Left renal pelvis (tissue), 4 donors: Measurements from ENCODE around the gene ZNF691. TPM values are rescaled to one million over a fixed set of nuclear protein-coding genes. Genes with fewer than 3 reads are reported as not detected.
"Not testable (repeated sequence)": the region's sequence is repeated elsewhere in the genome, so short reads cannot be mapped to it uniquely, and the experiment has no call there.

Experiments
- DNase-seq, 4 donors: peaks; one replicate each; pipeline ENCODE4 v3.0.0-alpha.2; 2013; ENCODE audit warnings: low read depth in 4 of 4, low spot score in 3 of 4
- polyA plus RNA-seq, 4 donors: library from polyadenylated mRNA; unstranded; fragments of 120-200 nt; gene quantifications; one replicate each; pipeline ENCODE4 v1.2.1, GENCODE V29; 2013; ENCODE audit not compliant: insufficient read length in 4 of 4

ZNF691 gene
- polyA plus RNA-seq, 4 donors: 13.6 to 23.6 (median 20.0) TPM

DNA sequence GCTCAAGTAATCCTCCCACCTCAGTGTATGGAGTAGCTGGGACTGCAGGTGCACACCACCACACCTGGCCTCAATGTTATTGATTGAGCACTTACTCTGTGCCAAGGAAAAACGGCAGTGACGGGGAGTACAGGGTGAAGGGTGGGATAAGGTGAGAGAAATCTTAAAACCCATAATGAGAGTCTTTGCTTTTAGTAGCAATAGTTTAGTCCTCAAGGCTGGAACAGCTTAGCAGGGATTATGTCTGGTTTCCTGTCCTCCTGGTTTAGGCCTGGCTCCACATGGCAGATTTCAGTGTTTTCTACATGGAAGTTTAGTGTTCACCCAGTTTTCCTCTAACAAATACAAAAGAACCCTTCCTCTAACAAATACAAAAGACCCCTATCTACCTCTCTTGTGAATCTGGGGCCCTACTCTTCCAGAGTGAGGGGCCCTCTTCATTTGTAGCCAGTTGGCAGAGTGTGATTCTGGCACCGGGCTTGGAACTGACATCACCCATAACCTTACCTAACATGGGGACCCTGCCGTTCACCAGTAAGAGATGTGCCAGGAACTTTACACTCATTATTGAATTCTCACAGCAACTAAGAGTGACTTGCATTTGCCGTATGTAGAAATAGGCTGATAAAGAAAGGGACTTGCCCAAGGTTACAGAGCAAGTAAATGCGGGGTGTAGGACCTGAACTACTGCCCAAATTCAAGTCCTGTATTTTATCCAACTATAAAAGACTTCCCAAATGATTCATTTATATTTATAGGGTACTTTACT is 6.9 kb downstream of the ZNF691 start:
- no peak for DNase-seq

DNA sequence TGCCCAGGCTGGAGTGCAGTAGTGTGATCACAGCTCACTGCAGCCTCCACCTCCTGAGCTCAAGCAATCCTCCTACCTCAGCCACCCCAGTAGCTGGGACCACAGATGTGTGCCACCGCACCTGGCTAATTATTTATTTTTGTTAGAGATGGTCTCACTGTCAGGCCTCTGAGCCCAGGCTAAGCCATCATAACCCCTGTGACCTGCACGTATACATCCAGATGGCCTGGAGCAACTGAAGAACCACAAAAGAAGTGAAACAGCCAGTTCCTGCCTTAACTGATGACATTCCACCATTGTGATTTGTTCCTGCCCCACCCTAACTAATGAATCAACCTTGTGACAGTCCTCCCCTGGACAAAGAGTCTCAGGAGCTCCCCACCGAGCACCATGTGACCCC is 10.1 kb downstream of the ZNF691 start:
- not testable (repeated sequence) for DNase-seq

DNA sequence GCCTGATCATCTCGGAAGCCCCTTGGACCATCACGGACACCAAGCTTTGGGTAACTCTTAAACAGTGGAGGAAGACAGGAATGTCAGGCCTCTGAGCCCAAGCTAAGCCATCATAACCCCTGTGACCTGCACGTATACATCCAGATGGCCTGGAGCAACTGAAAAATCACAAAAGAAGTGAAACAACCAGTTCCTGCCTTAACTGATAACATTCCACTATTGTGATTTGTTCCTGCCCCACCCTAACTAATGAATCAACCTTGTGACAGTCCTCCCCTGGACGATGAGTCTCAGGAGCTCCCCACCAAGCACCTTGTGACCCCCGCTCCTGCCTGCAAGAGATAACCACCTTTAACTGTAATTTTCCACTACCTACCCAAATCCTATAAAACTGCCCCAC is 13.0 kb downstream of the ZNF691 start:
- not testable (repeated sequence) for DNase-seq

DNA sequence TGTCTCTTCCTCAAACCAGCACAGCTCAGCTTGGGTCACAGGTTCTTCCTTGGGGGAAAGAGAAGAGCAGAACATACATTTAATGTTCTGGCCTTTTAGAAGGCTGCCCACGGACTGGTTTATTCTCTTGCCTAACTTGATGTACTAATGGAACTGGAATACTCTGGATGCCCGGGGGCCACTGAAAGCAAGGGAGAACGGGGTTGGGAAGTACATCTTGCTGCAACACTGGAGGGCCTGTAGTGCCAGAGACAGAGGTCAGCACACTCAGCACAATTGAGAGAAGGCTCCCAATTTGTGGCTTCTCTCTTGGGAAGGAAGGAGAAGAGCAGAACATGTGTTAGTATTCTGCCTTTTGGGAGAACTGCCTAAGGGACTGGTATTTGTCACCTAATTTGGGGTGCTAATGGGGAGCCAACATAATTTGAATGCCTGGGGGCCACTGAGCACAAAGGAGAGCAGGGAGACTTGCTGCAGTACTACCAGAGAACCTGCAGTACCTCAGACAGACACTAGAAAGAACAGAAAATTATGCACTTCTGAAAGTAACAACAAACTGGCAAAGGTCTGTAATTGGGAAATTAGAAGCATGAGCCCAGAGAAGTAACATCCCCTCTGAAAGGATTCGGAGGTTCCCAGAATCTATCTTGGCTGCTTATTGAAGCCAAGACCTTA is 14.1 kb downstream of the ZNF691 start:
- DNase-seq: no peak

DNA sequence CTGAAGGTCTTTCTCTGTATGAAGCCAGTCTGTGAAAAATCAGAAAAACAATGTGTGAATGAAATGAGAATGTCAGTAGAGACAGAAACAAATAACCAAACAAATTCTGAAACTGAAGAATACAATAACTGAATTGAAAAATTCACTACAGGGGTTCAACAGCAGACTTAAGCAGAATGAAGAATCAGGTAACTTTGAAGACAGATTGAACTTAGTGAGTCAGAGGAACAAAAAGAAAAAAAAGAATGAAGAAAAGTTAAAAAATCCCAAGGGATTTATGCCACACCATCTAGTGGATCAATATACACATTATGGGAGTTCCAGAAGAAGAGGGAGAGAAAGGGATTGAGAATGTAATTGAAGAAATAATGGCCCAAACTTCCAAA is 14.6 kb downstream of the ZNF691 start:
- no peak for DNase-seq

DNA sequence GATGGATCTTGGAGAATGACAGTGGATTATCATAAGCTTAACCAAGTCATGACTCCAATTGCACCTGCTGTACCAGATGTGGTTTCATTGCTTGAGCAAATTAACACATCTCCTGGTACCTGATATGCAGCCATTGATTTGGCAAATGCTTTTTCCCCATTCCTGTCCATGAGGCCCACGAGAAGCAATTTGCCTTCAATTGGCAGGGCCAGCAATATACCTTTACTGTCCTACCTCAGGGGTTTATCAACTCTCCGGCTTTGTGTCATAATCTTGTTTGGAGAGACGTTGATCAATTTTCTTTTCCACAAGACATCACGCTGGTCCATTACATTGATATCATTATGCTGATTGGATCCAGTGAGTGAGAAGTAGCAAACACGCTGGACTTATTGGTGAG is 20.1 kb downstream of the ZNF691 start:
- DNase-seq: no peak

DNA sequence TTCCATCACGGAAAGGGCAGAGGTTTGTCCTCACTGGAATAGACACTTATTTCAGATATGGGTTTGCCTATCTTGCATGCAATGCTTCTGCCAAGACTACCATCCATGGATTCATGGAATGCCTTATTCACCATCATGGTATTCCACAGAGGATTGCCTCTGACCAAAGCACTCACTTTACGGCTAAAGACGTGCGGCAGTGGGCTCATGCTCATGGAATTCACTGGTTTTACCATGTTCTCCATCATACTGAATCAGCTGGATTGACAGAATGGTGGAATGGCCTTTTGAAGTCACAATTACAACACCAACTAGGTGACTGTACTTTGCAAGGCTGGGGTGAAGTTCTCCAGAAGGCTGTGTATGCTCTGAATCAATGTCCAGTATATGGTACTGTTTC is 22.1 kb downstream of the ZNF691 start:
- DNase-seq: not testable (repeated sequence)

DNA sequence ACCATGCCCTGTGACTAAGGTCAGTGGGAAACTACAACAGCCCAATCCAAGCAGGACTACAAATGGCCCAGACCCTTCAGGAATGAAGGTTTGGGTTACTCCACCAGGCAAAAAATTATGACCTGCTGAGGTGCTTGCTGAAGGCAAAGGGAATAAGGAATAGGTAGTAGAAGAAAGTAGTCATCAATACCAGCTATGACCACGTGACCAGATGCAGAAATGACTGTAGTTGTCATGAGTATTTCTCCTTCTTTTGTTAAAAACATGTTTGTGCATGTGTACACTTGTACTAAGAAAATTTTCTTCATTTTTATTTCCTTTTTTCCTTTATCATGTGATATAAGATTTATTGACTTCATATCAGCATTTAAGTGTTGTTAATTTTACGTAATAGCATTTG is 22.8 kb downstream of the ZNF691 start:
- DNase-seq: not testable (repeated sequence)

DNA sequence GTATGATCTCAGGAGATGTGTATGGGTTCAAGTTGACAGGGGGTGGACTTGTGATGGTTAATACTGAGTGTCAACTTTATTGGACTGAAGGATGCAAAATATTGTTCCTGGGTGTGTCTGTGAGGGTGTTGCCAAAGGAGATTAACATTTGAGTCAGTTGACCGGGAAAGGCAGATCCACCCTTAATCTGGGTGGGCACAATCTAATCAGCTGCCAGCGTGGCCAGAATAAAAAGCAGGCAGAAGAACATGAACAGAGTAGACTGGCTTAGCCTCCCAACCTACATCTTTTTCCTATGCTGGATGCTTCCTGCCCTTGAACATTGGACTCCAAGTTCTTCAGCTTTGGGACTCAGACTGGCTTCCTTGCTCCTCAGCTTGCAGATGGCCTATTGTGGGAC is 23.3 kb downstream of the ZNF691 start:
- DNase-seq: not testable (repeated sequence)

DNA sequence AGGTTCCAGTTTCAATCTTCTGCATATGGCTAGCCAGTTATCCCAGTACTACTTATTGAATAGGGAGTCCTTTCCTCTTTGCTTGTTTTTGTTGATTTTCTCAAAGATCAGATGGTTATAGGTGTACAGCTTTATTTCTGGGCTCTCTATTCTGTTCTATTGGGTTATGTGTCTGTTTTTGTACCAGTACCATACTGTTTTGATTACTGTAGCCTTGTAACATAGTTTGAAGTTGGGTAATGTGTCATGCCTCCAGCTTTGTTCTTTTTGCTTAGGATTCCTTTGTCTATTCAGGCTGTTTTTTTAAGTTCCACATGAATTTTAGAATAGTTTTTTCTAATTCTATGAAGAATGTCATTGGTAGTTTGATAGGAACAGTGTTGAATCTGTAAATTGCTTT is 26.7 kb downstream of the ZNF691 start:
- not testable (repeated sequence) for DNase-seq

DNA sequence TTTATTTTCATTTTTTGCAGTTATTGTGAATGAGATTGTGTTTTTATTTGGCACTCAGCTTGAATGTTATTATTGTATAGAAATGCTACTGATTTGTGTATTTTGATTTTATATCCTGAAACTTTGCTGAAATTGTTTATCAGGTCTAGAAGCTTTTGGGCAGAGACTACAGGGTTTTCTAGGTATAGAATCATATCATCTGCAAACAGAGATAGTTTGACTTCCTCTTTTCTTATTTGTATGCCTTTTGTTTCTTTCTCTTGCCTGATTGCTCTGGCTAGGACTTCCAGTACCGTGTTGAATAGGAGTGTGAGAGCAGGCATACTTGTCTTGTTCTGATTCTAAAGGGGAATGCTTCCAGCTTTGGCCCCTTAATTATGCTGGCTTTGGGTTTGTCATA is 27.3 kb downstream of the ZNF691 start:
- no peak for DNase-seq

DNA sequence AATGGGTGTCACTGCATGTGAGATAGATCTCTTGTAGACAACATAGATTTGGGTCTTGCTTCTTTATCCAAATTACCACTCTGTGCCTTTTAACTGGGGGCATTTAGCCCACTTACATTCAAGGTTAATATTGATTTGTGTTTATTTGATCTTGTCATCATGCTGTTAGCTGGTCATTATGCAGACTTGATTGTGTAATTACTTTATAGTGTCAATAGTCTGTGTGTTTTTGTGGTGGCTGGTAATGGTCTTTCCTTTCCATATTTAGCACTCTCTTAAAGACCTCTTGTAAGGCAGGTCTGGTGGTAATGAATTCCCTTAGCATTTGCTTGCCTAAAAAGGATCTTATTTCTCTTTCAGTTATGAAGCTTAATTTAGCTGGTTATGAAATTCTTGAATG is 29.6 kb downstream of the ZNF691 start:
- no peak for DNase-seq

DNA sequence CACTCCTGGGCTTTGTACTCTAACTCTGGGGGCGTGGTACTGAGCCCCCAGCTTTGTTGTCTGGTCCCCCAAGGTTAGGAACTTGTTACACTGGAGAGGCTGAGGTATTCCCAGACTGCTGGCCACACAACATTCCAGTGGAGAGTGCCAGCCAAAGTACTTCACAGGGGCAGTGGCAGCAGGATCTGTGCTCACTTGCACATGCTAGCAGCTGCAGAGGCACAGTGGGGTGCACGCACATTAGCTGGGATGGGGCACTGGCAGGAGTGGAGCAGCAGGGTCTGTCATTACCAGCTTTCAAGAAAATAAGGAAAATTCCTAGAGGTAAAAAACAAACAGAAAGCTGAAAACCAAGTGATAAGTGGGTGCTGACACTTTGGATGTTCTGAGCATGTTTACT is 31.0 kb downstream of the ZNF691 start:
- DNase-seq: no peak

DNA sequence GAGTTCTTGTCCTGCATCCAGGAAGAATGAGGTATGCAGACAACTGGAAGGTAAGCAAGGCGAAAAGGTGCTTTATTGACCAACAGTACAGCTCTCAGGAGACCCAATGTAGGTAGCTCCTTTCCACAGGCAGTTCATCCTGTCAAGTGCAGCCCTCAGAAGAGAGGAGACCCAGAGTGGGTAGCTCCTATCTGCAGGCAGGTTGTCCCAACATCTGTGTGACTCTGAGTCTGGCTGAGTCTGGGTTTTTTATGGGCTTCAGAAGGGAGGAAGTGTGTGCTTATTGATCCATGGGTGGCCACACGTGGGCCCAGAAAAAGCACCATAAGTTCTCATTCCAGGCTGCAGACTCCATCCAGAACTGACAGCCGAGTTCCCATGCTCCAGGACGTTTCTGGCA is 34.0 kb downstream of the ZNF691 start:
- DNase-seq: no peak

DNA sequence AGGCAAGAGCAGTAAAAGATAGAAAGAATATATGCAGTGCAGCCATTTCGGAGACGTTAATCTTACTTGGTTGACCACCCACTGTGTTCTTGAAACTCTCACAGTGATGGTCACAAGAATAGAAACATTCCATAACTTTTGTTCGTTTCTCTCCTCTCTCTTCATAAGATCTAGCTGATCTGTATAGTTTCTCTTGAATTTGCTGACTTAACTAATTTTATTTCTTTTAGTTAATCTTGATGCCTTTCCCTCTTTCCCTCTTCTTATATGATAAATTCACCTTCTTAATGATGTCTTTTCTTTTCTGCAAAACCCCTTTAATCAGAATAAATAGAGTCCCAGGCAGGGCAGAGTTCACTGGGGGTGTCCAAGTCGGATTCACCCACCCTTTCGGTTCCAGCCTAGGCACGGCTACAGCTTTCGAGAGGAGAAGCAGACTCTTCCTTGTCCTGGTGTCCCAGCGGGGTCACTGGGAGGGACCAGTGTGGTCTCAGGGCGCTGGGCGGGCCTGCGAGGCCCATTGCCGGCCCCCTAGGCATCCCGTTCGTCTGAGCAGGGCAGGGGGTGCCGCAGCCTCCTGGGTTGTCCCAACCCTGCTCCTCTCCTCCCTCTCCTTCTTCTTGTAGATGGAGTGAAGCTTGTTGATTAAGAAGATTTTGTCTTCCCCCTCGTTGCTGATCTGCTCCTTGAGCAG is 39.8 kb downstream of the ZNF691 start:
- no peak for DNase-seq

DNA sequence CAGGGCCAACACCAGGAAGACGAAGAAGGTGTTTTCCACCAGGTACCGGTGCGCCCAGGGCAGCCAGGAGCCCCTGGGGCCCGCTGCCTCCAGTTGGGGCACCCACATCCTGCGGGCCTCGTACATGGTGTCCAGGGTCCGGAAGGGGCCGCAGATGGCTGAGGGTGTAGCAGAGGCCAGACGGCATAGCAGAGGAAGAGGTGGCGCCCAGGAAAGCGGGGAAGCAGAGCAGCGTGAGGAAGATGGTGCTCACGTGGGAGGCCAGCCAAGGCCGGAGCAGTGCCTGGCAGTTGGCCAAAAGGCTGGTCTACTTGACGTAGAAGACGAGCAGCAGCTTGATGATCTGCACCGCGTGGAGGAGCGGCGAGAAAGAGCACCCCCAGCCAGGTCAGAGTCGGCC is 40.4 kb downstream of the ZNF691 start:
- no peak for DNase-seq

DNA sequence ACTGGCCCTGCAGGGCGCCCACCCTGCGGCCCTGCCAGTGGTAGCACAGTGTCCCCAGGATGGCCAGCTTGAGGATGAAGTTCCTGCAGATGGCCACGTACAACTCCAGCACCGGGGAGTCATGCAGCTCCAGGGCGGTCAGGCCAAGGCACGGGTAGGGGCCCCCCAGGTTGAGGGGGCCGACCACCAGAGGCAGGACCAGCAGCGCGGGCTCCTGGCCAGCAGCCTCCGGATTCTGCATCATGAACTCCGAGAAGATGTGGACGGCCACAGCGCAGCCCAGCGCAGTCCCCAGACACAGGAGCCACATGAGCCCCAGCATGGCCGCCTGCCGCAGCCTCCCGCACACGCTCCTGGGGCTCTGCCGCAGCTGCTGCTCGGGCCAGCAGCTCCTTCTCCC is 41.0 kb downstream of the ZNF691 start:
- DNase-seq: no peak

DNA sequence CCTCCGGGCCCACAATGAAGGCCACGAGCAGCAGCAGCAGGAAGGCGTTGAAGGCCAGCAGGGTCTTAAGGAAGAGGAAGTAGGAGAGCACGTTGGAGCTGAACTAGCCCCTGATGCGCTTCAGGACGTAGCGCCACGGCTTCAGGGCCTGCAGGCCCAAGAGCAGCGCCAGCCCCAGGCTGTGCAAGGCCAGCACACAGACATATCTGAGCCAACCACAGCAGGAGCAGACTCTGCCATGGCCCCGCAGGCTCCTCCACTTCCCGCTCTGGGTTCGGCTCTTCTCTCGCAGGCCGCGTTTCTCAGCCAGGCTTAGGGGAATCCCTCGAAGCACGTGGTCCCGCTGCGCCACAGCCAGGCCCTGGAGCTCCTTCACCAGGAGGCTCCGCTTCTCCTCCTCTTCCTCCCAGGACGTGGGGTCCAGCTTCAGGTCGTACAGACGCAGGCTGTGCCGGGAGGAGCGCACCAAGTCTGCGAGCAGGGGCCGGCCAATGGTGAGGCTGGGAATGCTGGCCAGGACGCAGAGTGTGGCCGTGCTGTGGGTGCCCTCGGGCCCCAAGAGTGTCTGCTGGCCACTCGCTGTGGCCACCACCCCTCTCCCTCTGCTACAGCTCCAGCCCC is 41.7 kb downstream of the ZNF691 start:
- no peak for DNase-seq

DNA sequence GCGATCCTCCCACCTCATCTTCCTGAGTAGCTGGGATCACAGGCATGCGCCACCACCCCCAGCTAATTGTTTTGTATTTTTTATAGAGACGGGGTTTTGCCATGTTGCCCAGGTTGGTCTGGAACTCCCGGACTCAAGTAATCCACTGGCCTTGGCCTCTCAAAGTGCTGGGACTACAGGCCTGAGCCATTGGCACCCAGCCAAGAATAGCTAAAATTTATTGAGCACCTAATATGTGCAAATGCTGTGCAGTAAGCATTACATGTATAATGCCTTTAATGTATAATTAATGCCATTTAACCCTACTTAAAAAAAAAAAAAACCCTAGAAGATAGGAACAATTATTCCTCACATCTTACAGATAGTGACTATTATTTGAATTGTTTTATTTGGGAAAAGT is 42.9 kb downstream of the ZNF691 start:
- no peak for DNase-seq

DNA sequence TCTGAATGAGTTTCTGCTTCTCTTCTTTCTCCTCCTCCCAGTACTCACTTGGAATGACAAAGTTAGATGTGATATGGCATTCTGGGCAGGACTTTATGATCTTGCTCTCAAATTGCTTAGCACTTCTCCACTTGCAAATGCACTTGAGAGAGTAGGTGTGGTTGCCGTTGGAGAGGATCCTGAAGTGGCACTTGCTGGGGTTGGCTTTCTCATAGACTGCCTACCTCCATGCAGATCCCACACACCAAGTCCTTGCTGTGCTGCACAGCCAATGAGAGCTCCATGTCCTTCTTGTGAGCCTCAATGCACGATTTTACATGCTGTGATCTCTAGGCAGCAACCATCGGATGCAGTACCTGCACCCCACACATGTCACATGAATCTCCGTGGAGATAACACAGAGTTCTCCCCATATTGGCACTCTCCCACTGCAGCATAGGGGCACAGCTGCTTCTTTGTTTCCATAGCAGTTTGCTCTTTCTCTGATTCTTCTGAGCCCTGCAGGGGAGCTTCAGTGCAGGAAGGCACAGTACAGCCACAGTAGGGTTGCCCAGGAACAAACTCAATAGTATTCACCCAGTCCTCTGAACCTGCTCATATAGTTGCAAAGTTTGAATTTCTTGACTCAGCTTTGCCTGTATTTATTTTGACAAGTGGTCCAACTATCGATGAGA is 45.2 kb downstream of the ZNF691 start:
- DNase-seq: no peak

DNA sequence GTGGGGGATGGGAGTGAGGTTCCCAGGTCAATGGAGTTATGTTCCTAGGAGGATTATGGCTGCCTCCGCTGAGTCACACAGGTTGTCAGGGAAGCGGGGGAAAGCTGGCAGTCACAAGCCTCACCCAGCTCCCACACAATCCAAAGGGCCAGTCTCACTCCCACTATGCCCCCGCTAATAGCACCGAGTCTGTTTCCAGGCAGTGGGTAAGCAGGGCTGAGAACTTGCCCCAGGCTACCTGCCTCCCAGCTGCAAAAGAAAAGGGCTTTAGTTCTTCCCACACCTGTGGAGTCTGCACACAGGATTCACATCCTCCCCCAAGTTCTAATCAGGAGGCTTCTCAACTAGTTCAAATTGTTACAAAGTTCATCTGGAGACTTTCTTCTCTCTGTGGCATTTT is 53.5 kb downstream of the ZNF691 start:
- not testable (repeated sequence) for DNase-seq
